Kidney glomerular epithelial cell (primary cell): ENCODE results near the gene BLNK.
"Not testable (repeated sequence)": the region's sequence is repeated elsewhere in the genome, so short reads cannot be mapped to it uniquely, and the experiment has no call there.

Experiments
- DNase-seq: peaks from one replicate; lab custom pipeline; 2025; lab: John Stamatoyannopoulos, UW

Gene BLNK

GRCh38 chr10:96225119-96225518 is 46.2 kb downstream of the BLNK start:
- DNase-seq, result no peak

GRCh38 chr10:96222908-96223307 is 48.5 kb downstream of the BLNK start:
- no peak for DNase-seq

- no peak for DNase-seq
Observed at GRCh38 chr10:96222441-96222840, 48.9 kb downstream of the BLNK start.

GRCh38 chr10:96218826-96219225 is 52.5 kb downstream of the BLNK start:
- no peak for DNase-seq

GRCh38 chr10:96217711-96218110 is 53.7 kb downstream of the BLNK start:
- no peak for DNase-seq

DNA sequence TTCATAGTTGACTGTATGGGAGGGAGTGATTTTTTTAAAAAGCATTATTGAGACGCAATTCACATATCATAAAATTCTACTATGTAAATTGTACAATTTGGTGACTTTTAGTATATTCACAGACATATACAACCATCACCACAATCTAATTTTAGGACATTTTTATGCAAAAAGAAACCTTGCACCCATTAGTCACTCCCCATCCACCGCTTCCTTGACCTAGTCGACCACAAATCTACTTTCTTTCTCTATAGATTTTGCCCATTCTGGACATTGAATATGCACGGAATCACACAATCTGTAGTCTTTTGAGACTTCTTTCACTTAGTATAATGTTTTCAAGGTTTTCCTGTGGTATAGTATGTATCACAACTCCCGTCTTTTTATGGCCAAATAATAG is 54.6 kb downstream of the BLNK start:
- no peak for DNase-seq

GRCh38 chr10:96212911-96213310 is 58.5 kb downstream of the BLNK start:
- peak; percentile 31 for DNase-seq

GRCh38 chr10:96211764-96212163 is 59.6 kb downstream of the BLNK start:
- no peak for DNase-seq

- no peak for DNase-seq
Observed at GRCh38 chr10:96208946-96209345, 62.4 kb downstream of the BLNK start.

DNA sequence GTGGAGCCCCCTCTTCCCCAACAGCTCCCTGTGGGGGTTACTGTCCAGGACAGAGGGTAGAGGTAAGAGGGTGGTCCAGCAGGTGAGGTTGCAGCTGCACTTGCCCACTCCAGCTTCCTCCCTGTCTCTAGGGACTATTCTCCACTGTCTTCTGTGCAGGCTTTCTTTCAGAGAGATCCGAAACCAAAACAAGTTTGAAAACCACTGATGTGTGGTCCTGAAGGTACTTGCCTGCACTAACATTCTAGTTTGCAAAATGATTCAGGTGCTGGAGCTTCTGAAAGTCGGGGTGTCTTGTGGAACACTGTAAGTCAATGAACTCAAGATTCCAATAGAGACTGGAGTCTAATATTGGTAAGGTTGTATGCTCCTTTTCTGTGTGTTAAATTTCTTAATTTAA is 63.1 kb downstream of the BLNK start:
- no peak for DNase-seq

DNA sequence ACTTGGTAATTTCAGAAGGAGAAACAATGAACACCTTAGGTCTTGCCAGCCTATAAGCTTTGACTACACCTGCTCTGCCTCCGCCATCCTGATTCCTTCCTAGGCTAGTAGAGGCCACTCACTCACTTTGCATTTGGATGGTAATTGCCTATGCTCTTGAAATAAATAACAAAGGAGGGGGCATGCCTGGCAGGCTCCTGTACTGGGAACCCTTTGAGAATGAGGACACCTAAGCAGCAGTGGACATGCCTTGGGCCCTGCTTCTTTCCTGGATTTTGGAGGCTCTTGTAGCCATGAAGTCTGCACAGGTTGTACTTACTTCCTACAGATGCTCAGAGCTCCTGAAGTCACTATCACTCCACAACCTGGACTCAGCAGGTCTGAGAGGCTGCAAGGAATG is 65.8 kb downstream of the BLNK start:
- no peak for DNase-seq

GRCh38 chr10:96201525-96201924 is 69.8 kb downstream of the BLNK start:
- no peak for DNase-seq

GRCh38 chr10:96189505-96189904 is 81.9 kb downstream of the BLNK start:
- DNase-seq, result not testable (repeated sequence)

- no peak for DNase-seq
Observed at GRCh38 chr10:96188916-96189315, 82.5 kb downstream of the BLNK start.

DNA sequence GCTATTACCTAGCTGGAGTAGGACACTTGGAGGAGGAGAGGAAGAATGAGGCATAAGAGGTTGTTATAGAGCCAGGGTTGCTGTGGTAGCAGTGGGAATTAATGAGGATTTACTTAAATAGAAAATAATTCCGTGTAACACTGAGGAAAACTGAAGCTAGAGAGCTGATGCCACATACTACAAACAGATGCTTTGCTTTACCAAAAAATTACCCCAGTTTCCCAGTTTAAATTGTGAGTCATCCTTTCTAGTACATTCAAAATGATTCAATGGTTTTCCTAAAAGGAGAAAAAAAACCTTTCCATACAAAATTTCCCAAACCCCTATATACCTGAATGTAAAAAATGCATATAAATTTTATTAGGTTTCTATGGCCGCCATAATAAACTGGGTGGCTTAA is 82.9 kb downstream of the BLNK start:
- no peak for DNase-seq

GRCh38 chr10:96176985-96177384 is 94.4 kb downstream of the BLNK start:
- no peak for DNase-seq

DNA sequence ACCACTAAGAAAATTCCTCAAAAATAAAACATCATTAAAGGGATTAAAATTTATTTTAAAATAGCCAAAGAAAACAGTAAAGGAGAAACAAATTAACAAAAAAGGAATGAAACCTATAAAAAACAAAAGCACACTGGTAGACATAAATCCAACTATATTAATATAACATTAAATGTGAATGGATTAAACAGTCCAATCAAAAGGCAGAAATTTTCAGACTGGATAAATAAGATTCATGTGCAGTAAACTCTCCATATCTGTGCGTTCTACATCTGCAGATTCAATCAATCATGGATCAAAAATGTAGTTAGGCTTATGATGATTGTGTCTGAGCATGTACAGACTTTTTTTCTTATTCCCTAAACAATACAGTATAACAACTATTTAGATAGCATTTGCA is 98.7 kb downstream of the BLNK start:
- no peak for DNase-seq

DNA sequence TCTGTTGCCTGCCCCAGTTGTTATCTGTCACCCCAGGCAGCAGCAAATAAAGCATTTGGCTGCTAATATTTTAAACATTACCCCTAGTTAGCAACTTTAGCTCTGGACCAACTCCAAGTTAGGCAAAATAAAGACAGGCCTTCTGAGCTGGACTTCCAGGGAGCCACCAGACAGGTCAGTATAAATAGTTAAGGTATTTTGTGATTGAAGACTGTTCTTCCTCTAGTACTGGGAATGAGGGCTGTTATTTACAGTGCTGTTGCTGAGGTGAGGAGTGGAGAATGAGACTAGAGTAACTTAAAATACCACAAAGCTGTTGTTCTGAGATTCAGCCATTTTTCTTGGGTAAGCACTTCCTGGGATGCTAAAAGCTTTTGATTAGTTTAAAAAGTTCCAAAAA is 101.1 kb downstream of the BLNK start:
- no peak for DNase-seq

DNA sequence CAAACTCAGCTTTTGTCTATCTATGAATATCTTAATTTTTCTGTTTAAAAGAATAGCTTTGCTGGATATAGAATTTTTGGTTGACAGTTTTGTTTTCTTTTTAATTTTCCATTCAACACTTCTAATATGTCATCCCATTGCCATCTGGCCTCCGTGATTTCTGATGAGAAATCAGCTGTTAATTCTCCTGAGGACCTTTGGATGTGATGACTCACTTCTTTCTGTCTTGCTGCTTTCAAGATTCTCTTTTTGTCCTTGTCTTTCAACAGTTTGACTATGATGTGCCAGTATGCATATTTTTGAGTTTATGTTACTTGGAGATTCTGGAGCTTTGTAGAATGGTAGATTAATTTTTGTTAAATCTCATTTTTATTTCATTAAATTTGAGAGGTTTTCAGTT is 102.8 kb downstream of the BLNK start:
- no peak for DNase-seq

DNA sequence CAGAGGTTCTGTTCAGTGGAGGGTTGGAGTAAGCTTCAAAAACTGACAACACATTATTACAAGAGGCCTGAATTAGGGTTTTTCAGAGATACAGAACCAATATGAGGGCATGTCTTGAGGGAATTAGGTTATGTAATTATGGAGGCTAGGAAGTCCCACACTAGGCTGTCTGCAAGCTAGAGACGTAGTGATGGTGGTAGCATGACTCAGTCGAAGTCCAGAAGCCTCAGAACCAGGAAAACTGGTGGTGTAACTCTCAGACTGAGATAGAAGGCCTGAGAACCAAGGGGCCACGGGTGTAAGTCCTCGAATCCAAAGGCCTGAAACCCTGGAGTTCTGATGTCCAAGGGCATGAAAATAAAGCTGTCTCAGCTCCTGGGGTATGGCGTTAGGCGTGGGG is 105.6 kb downstream of the BLNK start:
- DNase-seq, result no peak

DNA sequence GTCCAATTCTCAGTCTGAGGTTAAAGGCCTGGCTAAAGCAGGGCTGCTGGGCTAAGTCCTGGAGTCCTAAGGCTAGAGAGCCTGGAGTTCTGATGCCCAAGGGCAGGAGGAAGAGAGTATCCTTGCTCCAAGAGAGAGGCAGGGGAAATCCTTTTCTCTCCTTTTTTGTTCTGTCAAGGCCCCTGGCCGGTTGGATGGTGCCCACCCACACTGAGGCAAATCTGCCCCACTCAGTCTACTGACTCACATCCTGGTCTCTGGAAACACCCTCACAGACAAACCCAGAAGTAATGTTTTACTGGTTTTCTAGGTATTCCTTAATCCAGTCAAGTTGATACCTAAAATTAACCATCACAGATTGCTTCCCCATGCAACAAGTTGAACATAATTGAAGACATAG is 118.3 kb downstream of the BLNK start:
- no peak for DNase-seq

DNA sequence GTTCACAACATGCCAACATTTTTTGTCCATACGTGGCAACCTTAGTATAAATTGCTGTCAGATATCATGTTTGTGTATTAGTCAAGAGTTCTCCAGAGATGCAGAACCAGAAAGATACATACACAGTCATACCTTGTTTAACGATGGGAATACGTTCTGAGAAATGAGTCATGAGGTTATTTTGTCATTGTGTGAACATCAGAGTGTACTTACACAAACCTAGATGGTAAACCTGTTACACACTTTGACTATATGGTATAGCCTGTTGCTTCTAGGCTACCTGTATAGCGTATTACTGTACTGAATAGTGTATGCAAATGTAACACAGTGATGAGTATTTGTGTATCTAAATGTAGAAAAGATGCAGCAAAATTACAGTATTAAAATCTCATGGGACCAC is 118.9 kb downstream of the BLNK start:
- no peak for DNase-seq
